Coronary artery (tissue), 2 donors: ENCODE results near the gene RNPEP.
"Not testable (repeated sequence)": the region's sequence is repeated elsewhere in the genome, so short reads cannot be mapped to it uniquely, and the experiment has no call there.

Source experiments
- DNase-seq: peaks from one replicate; pipeline ENCODE4 v3.0.0-alpha.2; 2017; ENCODE audit warnings: low spot score
- H3K27ac ChIP-seq, 2 donors: fragments of 200-600 bp; sonication (generic); one replicate each; pipeline ENCODE4 v1.5.1; 2016 to 2019
- H3K4me3 ChIP-seq: fragments of 200-600 bp; sonication (generic); 2 replicates; pipeline ENCODE4 v1.5.1; 2016; ENCODE audit warnings: mild to moderate bottlenecking, moderate library complexity
- TF ChIP-seq, protein P1 (sequence below): fragments of 200-600 bp; sonication (generic); IDR thresholded peaks from one replicate; pipeline ENCODE4 v1.5.1; 2019; ENCODE audit warnings: antibody characterized with exemption

The RNPEP gene

DNA sequence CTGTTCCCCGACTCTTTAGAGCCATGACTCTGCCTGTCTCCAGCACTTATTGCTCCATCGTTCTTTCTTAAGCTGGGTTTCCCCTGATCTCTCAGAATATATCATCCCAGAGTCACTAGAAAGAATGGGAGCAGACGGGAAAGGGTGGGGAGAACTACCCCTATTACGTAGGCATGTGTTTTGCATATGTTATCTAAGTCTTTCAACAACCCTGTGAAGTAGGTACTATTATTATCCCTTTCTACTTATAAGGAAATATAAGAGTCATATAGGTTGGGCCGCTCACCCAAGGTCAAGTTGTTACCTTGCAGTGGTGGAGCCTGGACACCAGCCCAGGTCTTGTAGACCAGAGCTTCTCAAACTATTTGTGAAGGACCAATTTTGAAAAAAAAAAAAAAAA is 66.7 kb downstream of the RNPEP start:
- no peak for DNase-seq
- TF ChIP-seq, protein P1, sequence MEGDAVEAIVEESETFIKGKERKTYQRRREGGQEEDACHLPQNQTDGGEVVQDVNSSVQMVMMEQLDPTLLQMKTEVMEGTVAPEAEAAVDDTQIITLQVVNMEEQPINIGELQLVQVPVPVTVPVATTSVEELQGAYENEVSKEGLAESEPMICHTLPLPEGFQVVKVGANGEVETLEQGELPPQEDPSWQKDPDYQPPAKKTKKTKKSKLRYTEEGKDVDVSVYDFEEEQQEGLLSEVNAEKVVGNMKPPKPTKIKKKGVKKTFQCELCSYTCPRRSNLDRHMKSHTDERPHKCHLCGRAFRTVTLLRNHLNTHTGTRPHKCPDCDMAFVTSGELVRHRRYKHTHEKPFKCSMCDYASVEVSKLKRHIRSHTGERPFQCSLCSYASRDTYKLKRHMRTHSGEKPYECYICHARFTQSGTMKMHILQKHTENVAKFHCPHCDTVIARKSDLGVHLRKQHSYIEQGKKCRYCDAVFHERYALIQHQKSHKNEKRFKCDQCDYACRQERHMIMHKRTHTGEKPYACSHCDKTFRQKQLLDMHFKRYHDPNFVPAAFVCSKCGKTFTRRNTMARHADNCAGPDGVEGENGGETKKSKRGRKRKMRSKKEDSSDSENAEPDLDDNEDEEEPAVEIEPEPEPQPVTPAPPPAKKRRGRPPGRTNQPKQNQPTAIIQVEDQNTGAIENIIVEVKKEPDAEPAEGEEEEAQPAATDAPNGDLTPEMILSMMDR = no peak
- H3K27ac ChIP-seq = no peak overlapping the region
- no peak overlapping the region for H3K4me3 ChIP-seq

DNA sequence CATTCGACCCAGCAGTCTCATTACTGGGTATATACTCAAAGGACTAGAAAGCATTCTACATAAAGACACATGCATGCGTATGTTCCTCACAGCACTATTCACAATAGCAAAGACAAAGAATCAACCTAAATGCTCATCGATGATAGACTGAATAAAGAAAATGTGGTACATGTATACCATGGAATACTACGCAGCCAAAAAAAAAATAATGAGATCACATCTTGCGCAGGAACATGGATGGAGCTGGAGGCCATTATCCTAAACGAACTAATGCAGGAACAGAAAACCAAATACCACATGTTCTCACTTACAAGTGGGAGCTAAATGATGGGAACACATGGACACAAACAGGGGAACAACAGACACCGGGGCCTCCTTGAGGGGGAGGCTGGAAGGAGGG is 71.6 kb downstream of the RNPEP start:
- Histone ChIP-seq H3K4me3 (no peak overlapping the region), H3K27ac (no peak overlapping the region)
- TF ChIP-seq, protein P1 = no peak
- no peak for DNase-seq

DNA sequence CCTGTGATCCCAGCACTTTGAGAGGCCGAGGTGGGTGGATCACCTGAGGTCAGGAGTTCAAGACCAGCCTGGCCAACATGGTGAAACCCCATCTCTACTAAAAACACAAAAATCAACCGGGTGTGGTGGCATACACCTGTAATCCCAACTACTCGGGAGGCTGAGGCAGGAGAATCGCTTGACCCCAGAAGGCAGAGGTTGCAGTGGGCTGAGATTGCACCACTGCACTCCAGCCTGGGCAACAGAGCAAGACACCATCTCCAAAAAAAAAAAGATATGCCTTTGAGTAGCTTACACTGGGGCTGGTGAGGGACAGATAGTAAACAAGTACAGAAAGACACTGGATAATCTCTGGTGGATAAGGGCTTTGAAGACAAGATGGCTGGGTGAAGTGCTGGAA is 72.2 kb downstream of the RNPEP start:
- H3K27ac ChIP-seq, H3K4me3 ChIP-seq, DNase-seq: not testable (repeated sequence)
